GM19467 (cell line): ENCODE measurements around the gene PLXNA4.
A peak's percentile ranks its signal among the peaks of the same experiment; 100 is the strongest.

Experiments
- ATAC-seq: cut with Tn5 transposase; IDR thresholded peaks from one replicate; pipeline ENCODE4 v1.9.1; 2021; ENCODE audit warnings: mild to moderate bottlenecking, moderate library complexity; ENCODE audit not compliant: unreplicated experiment

Gene PLXNA4

GRCh38 chr7:132336797-132337196 is 239.5 kb downstream of the PLXNA4 start:
- ATAC-seq: no peak

- ATAC-seq: no peak
Observed at GRCh38 chr7:132333301-132333700, 243.0 kb downstream of the PLXNA4 start.

- no peak for ATAC-seq
Observed at GRCh38 chr7:132328760-132329159, 247.5 kb downstream of the PLXNA4 start.

- no peak for ATAC-seq
Observed at GRCh38 chr7:132328047-132328620, 248.1 kb downstream of the PLXNA4 start.

GRCh38 chr7:132326878-132327589 is 249.2 kb downstream of the PLXNA4 start:
- ATAC-seq: no peak

GRCh38 chr7:132322970-132323369 is 253.3 kb downstream of the PLXNA4 start:
- ATAC-seq: no peak

- no peak for ATAC-seq
Observed at GRCh38 chr7:132321387-132321786, 254.9 kb downstream of the PLXNA4 start.

GRCh38 chr7:132319481-132319880 is 256.8 kb downstream of the PLXNA4 start:
- ATAC-seq: no peak

GRCh38 chr7:132318352-132319318 is 257.6 kb downstream of the PLXNA4 start:
- ATAC-seq: peak; percentile 82

GRCh38 chr7:132317701-132318351 is 258.4 kb downstream of the PLXNA4 start:
- ATAC-seq: no peak

- no peak for ATAC-seq
Observed at GRCh38 chr7:132312531-132313055, 263.7 kb downstream of the PLXNA4 start.

- ATAC-seq: no peak
Observed at GRCh38 chr7:132311733-132312132, 264.5 kb downstream of the PLXNA4 start.

- ATAC-seq: no peak
Observed at GRCh38 chr7:132309102-132309805, 267.0 kb downstream of the PLXNA4 start.

- ATAC-seq: no peak
Observed at GRCh38 chr7:132307465-132307864, 268.8 kb downstream of the PLXNA4 start.

- ATAC-seq: no peak
Observed at GRCh38 chr7:132300599-132301277, 275.5 kb downstream of the PLXNA4 start.

GRCh38 chr7:132298790-132299189 is 277.5 kb downstream of the PLXNA4 start:
- no peak for ATAC-seq

- no peak for ATAC-seq
Observed at GRCh38 chr7:132296820-132297219, 279.4 kb downstream of the PLXNA4 start.

GRCh38 chr7:132295175-132295574 is 281.1 kb downstream of the PLXNA4 start:
- ATAC-seq: no peak

GRCh38 chr7:132292803-132293202 is 283.5 kb downstream of the PLXNA4 start:
- no peak for ATAC-seq

GRCh38 chr7:132291481-132291880 is 284.8 kb downstream of the PLXNA4 start:
- no peak for ATAC-seq
